ENCODE measurements around the gene SARDH. TPM values are rescaled to one million over a fixed set of nuclear protein-coding genes. Genes with fewer than 3 reads are reported as not detected.
A peak's percentile ranks its signal among the peaks of the same experiment; 100 is the strongest.

SARDH gene
- total and polyA plus RNA-seq, 2 of the 13 experiments (the other 11 are each of a cell fraction or from before 2014, with no cell fraction given): 11.6 to 34.9 TPM

GRCh38 chr9:133738640-133739225, 581 bp upstream of the SARDH start (continued):
- no peak for TF ChIP-seq ZNF33B (CRISPR knock-in tag; IDR thresholded peaks at IDR 0.05)
- 0 out of 2 replicates have a peak, but pooled peaks have one; percentile 63 for TF ChIP-seq BRD4 (CRISPR knock-in tag; IDR thresholded peaks at IDR 0.05)
- TF ChIP-seq KDM5A (IDR thresholded peaks at IDR 0.05; ENCODE audit: borderline replicate concordance, low read length): no peak; the same call in 1 of the 2 replicates
- no peak for TF ChIP-seq JDP2 (CRISPR knock-in tag; IDR thresholded peaks at IDR 0.05; ENCODE audit: borderline replicate concordance)
- 0 out of 2 replicates have a peak, but pooled peaks have one; percentile 26 for TF ChIP-seq ZNF317 (CRISPR knock-in tag; IDR thresholded peaks at IDR 0.05)
- no peak for TF ChIP-seq RNF2 (conservative IDR thresholded peaks at IDR 0.05; ENCODE audit: low read depth)
- TF ChIP-seq DMTF1 (CRISPR knock-in tag; IDR thresholded peaks at IDR 0.05): 0 out of 2 replicates have a peak, but pooled peaks have one; percentile 5
- no peak for TF ChIP-seq TFE3 (CRISPR knock-in tag; IDR thresholded peaks at IDR 0.05)
- 0 out of 2 replicates have a peak, but pooled peaks have one; percentile 1 for TF ChIP-seq MXD3 (CRISPR knock-in tag; IDR thresholded peaks at IDR 0.05)
- TF ChIP-seq ZFP41 (CRISPR knock-in tag; IDR thresholded peaks at IDR 0.05; ENCODE audit: borderline replicate concordance): no peak
- TF ChIP-seq ZNF567 (CRISPR knock-in tag; IDR thresholded peaks at IDR 0.05; ENCODE audit: borderline replicate concordance): 0 out of 2 replicates have a peak, but pooled peaks have one; percentile 4
- TF ChIP-seq ZNF512B (CRISPR knock-in tag; IDR thresholded peaks at IDR 0.05; ENCODE audit: borderline replicate concordance): no peak
- TF ChIP-seq ZNF770 (CRISPR knock-in tag; IDR thresholded peaks at IDR 0.05): 0 out of 2 replicates have a peak, but pooled peaks have one; percentile 8
- TF ChIP-seq CAMTA2 (CRISPR knock-in tag; IDR thresholded peaks at IDR 0.05; ENCODE audit: borderline replicate concordance): 0 out of 2 replicates have a peak, but pooled peaks have one; percentile 15
- no peak; the same call in 1 of the 2 replicates for TF ChIP-seq HDAC1 (CRISPR knock-in tag; IDR thresholded peaks at IDR 0.05)
- peak; percentile 60; the same call in 1 of the 2 replicates for TF ChIP-seq TBX2 (CRISPR knock-in tag; IDR thresholded peaks at IDR 0.05; ENCODE audit: borderline replicate concordance)
- TF ChIP-seq CBX2 (IDR thresholded peaks at IDR 0.05; ENCODE audit: low read depth, low read length): no peak
- no peak for TF ChIP-seq CBX2 (CRISPR knock-in tag; IDR thresholded peaks at IDR 0.05; ENCODE audit: low read depth)
- TF ChIP-seq RAD51 (IDR thresholded peaks at IDR 0.05; ENCODE audit: borderline replicate concordance): no peak
